HG03280 (cell line): ENCODE measurements around the gene GRIK4.
"Not testable (repeated sequence)": the region's sequence is repeated elsewhere in the genome, so short reads cannot be mapped to it uniquely, and the experiment has no call there.

Source experiments
- ATAC-seq: cut with Tn5 transposase; IDR thresholded peaks from one replicate; pipeline ENCODE4 v1.9.1; 2021; ENCODE audit warnings: mild to moderate bottlenecking, moderate library complexity; ENCODE audit not compliant: unreplicated experiment

GRIK4 gene

DNA sequence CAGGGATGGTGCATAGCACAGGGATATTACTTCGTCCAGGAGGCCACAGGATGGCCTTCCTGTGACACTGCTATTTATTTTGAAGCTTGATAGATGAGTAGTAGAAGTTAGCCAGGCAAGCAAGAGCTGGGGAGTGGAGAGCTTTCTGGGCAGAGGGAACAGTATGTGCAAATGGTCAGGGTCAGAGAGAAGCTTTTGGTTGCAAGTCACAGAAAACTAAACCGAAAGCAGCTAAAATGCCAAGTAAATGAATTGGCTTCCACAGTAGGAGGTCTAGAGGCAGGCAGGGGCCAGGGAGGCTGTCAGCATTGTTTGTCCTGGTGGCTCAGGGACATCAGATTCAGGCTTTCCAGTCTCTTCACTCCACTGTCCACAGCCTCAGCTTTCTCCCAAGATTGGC, 247.5 kb downstream of the GRIK4 start:
- ATAC-seq, result no peak

DNA sequence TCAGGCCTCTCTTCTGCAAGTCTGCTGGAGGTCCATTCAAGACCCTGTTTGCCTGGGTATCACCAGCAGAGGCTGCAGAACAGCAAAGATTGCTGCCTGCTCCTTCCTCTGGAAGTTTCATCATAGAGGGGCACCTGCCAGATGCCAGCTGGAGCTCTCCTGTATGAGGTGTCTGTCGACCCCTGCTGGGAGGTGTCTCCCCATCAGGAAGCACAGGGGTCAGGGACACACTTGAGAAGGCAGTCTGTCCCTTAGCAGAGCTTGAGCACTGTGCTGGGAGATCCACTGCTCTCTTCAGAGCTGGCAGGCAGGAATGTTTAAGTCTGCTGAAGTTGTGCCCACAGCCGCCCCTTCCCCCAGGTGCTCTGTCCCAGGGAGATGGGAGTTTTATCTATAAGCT, 254.2 kb downstream of the GRIK4 start:
- not testable (repeated sequence) for ATAC-seq

GRCh38 chr11:120766318-120766717, 254.8 kb downstream of the GRIK4 start:
- ATAC-seq, result no peak

GRCh38 chr11:120768949-120769348, 257.4 kb downstream of the GRIK4 start:
- ATAC-seq, result no peak

DNA sequence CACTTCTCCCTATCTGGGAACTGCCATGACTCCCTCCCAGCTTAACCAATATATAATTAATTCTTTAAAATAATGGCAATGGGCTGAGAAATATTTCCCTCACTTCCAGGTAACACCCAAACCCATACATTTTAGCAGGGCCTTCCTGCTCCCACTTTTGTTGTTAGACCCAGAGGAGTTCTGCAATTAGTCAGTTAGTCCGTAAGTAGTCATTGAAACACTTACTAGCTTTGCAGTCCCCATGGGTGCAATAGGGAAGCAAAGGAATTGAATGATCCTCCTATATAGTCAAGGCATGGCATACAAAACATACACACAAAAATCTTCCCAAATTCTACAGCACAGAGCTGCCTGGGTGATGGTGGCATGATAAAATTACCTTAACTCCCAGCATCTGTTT, 258.4 kb downstream of the GRIK4 start:
- ATAC-seq, result no peak

GRCh38 chr11:120771551-120772060, 260.1 kb downstream of the GRIK4 start:
- no peak for ATAC-seq

GRCh38 chr11:120773501-120774031, 262.0 kb downstream of the GRIK4 start:
- ATAC-seq, result peak; percentile 69

- no peak for ATAC-seq
Observed at GRCh38 chr11:120774591-120775386, 263.2 kb downstream of the GRIK4 start.

DNA sequence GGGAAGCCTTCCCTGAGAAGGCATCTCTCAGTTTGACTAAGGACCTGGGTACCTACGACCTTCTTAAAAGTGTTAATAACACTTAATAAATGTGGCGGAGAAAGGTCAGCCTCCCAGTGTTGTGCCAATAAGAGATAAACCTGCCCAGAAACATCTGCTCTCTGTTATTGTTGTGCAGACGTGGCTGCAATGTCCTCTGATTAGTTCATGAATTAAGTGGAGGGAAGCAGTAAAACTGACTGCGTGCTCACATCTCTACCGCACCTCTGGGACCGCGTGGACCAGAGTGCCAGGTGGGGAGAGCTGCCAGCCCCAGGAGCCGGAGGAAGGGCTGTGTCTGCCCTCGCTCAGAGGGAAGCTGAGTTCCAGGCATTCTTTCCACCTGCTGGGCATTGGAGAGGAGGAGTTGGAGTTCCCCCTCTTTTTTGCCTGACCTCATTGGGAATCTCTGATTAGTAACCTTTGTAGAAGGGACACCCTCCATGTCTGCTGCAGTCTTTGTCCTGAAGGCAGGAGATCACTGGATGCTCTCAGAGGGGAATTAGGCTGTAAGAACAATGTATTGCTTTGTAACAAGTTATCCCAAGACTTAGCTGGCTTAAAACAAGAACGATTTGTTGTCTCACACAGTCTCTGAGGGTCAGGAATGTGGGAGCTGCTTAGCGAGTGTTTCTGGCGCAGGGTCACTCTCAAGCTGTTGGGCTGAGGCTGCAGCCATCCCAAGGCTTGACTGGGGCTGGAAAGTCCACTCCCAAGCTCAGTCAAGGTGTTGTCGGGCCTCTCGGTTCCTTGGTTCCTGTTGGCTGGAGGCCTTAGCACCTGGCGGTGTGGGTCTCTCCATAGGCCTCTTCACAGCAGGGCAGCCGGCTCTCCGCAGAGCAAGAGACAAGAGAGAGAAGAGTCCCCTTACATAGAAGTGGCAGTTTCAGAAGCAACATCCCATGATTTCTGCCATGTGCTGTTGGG, 264.7 kb downstream of the GRIK4 start:
- ATAC-seq, result no peak

- ATAC-seq, result no peak
Observed at GRCh38 chr11:120778685-120779490, 267.3 kb downstream of the GRIK4 start.

GRCh38 chr11:120780239-120780638, 268.7 kb downstream of the GRIK4 start:
- ATAC-seq, result no peak

- no peak for ATAC-seq
Observed at GRCh38 chr11:120781486-120782120, 270.1 kb downstream of the GRIK4 start.

GRCh38 chr11:120784566-120785251, 273.2 kb downstream of the GRIK4 start:
- ATAC-seq, result no peak

DNA sequence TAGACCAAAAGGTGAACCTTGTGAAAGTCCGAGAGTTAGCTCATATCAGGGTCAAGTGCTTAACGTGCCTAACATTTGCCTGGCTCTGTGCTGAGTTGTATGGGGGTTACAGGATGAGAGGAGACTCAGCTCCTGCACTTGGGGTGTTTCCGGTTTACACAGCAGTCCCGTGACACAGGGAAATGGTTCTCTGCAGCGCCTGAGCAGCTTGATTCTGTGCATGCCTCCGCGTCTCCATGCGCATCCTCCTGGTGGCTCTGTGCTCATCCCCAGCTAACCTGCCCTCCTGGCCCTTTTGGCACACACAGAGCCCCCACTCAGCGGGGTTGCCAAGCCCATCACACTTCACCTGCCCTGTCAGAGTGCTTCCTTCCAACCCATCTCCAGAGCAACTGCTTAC, 274.0 kb downstream of the GRIK4 start:
- no peak for ATAC-seq

DNA sequence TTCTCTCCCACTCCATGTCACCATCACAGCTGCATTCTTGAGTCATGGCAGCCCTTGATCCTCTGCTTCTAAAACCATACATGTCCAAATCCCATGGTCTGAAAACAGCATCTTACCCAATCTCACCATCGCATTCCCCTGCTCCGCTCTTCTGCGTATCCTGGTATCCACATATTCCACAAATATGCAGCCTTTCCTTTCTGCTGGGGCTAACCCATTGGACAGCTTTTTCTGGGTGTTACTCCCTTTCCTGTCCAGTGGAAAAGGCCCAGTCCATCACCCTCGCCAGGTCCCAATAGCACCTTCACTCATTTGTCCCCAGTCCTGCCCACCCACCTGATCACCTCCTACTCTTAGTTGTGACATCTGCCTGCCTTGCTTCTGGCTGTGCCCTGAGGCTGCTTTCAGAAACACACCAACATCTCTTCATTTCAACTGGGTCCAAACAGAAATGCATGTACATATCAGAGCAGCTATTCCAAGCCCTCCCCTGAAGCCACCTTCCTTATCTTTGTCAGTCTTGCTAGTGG, 274.7 kb downstream of the GRIK4 start:
- ATAC-seq, result no peak

- not testable (repeated sequence) for ATAC-seq
Observed at GRCh38 chr11:120787224-120787623, 275.7 kb downstream of the GRIK4 start.

- ATAC-seq, result no peak
Observed at GRCh38 chr11:120789391-120789790, 277.8 kb downstream of the GRIK4 start.

GRCh38 chr11:120792306-120792705, 280.8 kb downstream of the GRIK4 start:
- no peak for ATAC-seq

DNA sequence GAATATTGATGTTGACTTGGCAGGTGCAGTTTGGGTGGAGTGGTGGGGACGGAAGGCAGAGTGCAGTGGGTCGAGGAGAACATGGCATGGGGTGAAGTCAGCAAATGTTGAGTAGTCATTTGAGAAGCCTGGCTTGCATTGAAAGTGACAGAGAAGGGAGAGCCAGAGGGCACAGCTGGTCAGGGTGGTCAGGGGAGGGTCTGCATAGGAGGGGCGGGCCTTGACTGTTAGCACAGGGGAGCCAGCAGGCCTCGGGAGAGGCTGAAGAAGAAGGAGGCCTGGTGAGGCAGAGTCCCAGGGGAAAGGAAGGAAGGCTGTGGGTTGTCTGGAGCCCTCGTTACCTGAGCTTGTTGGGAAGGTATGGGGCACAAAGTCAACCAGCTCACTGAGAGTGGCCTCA, 281.6 kb downstream of the GRIK4 start:
- no peak for ATAC-seq
